HG03354 (cell line): ENCODE data around the gene ARID4B.
"Not testable (repeated sequence)": the region's sequence is repeated elsewhere in the genome, so short reads cannot be mapped to it uniquely, and the experiment has no call there.

Experiments
- ATAC-seq: cut with Tn5 transposase; IDR thresholded peaks from one replicate; pipeline ENCODE4 v1.9.1; 2021; ENCODE audit warnings: mild to moderate bottlenecking; ENCODE audit not compliant: unreplicated experiment, poor library complexity, severe bottlenecking

Gene ARID4B

GRCh38 chr1:235240960-235241359 lies 87.0 kb downstream of the ARID4B start:
- no peak for ATAC-seq

- no peak for ATAC-seq
Observed at GRCh38 chr1:235239851-235240250, 88.1 kb downstream of the ARID4B start.

- no peak for ATAC-seq
Observed at GRCh38 chr1:235238558-235238957, 89.4 kb downstream of the ARID4B start.

- no peak for ATAC-seq
Observed at GRCh38 chr1:235236128-235236527, 91.9 kb downstream of the ARID4B start.

GRCh38 chr1:235229868-235230267 lies 98.1 kb downstream of the ARID4B start:
- ATAC-seq = no peak

- ATAC-seq = no peak
Observed at GRCh38 chr1:235227414-235227813, 100.6 kb downstream of the ARID4B start.

- ATAC-seq = no peak
Observed at GRCh38 chr1:235226933-235227332, 101.0 kb downstream of the ARID4B start.

GRCh38 chr1:235225299-235225698 lies 102.7 kb downstream of the ARID4B start:
- no peak for ATAC-seq

GRCh38 chr1:235221653-235222375 lies 106.2 kb downstream of the ARID4B start:
- no peak for ATAC-seq

GRCh38 chr1:235215453-235215852 lies 112.5 kb downstream of the ARID4B start:
- no peak for ATAC-seq

- ATAC-seq = not testable (repeated sequence)
Observed at GRCh38 chr1:235214962-235215361, 113.0 kb downstream of the ARID4B start.

- ATAC-seq = no peak
Observed at GRCh38 chr1:235213752-235214151, 114.2 kb downstream of the ARID4B start.

GRCh38 chr1:235211517-235211916 lies 116.5 kb downstream of the ARID4B start:
- ATAC-seq = no peak

- no peak for ATAC-seq
Observed at GRCh38 chr1:235207209-235207565, 120.8 kb downstream of the ARID4B start.

- ATAC-seq = no peak
Observed at GRCh38 chr1:235206533-235207208, 121.3 kb downstream of the ARID4B start.

GRCh38 chr1:235205687-235206086 lies 122.3 kb downstream of the ARID4B start:
- no peak for ATAC-seq

- no peak for ATAC-seq
Observed at GRCh38 chr1:235203428-235203827, 124.6 kb downstream of the ARID4B start.

- ATAC-seq = not testable (repeated sequence)
Observed at GRCh38 chr1:235202447-235202846, 125.5 kb downstream of the ARID4B start.

GRCh38 chr1:235199441-235199840 lies 128.5 kb downstream of the ARID4B start:
- no peak for ATAC-seq

- no peak for ATAC-seq
Observed at GRCh38 chr1:235190431-235190830, 137.5 kb downstream of the ARID4B start.

- ATAC-seq = no peak
Observed at GRCh38 chr1:235187316-235187715, 140.7 kb downstream of the ARID4B start.
